ENCODE results near the gene BTNL2. TPM values are rescaled to one million over a fixed set of nuclear protein-coding genes. Genes with fewer than 3 reads are reported as not detected.

BTNL2 gene, protein sequence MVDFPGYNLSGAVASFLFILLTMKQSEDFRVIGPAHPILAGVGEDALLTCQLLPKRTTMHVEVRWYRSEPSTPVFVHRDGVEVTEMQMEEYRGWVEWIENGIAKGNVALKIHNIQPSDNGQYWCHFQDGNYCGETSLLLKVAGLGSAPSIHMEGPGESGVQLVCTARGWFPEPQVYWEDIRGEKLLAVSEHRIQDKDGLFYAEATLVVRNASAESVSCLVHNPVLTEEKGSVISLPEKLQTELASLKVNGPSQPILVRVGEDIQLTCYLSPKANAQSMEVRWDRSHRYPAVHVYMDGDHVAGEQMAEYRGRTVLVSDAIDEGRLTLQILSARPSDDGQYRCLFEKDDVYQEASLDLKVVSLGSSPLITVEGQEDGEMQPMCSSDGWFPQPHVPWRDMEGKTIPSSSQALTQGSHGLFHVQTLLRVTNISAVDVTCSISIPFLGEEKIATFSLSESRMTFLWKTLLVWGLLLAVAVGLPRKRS
- total RNA-seq = not detected

DNA sequence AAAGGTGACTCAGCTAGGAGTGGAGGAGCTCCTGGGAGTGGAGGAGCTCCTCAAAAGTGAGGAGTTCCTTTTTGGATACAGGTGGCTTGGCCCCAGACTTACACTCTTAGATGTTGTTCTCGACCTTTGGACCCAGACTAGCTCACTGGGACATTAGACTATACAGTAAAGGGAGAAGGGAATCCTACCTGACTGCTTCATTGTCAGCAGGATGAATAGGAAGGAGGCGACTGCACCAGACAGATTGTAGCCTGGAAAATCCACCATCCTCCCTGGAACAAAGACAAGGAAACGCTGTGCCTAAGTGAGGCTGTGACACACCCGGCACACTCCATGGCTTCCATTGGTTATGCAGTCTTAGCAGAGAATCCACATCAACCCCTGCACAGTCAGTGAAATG lies at the start of gene BTNL2:
Gene BTNL2 (minus strand): TSS at position 325 of the 400 bp plus-strand sequence. CDS start 58 bp downstream, at position 267.
- Histone ChIP-seq H3K27ac (no peak within 1 kb of the TSS), H3K27me3 (peaks cover 54% of the 10 kb centered on the region), H3K4me1 (no peaks in the 10 kb centered on the region), H3K36me3 (no peaks in the 10 kb centered on the region), H3K4me3 (no peak within 1 kb of the TSS), H3K9me3 (no peaks in the 10 kb centered on the region)
- 62% methylated on average over 4 of the region's 4 CpGs for WGBS
- TF ChIP-seq POLR2AphosphoS5 (IDR thresholded peaks at IDR 0.05) (no peak), EP300 (IDR thresholded peaks at IDR 0.05) (no peak), POLR2A (IDR thresholded peaks at IDR 0.05) (no peak)
- TF ChIP-seq, protein P1, sequence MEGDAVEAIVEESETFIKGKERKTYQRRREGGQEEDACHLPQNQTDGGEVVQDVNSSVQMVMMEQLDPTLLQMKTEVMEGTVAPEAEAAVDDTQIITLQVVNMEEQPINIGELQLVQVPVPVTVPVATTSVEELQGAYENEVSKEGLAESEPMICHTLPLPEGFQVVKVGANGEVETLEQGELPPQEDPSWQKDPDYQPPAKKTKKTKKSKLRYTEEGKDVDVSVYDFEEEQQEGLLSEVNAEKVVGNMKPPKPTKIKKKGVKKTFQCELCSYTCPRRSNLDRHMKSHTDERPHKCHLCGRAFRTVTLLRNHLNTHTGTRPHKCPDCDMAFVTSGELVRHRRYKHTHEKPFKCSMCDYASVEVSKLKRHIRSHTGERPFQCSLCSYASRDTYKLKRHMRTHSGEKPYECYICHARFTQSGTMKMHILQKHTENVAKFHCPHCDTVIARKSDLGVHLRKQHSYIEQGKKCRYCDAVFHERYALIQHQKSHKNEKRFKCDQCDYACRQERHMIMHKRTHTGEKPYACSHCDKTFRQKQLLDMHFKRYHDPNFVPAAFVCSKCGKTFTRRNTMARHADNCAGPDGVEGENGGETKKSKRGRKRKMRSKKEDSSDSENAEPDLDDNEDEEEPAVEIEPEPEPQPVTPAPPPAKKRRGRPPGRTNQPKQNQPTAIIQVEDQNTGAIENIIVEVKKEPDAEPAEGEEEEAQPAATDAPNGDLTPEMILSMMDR (IDR thresholded peaks at IDR 0.05) = no peak
- DNase-seq (ENCODE audit: low spot score in 2 of 2) = no peak

DNA sequence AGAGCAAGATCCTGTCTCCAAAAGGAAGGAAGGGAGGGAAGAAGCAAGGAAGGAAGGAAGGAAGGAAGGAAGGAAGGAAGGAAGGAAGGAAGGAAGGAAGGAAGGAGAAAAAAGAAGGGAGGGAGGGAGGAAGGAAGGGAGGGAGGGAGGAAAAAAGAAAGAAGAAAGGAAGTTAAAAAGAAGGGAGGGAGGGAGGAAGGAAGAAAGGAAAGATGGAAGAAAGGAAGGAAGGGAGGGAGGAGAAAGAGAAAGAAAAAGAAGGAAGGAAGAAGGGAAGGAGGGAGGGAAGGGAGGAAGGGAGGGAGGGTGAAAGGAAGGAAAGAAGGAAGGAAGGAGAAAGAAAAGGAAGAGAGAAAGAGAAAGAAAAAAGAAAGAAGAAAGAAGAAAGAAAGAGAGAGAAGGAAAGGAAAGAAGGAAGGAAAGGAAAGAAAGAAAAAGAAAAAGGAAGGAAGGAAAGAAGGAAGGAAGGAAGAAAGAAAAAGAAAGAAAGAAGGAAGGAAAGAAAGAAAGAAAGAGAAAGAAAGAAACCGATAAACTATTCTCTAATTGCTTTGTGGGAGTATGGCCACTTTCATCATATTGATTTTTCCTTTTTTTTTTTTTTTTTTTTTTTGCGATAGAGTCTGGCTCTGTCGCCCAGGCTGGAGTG lies 42.2 kb upstream of the BTNL2 start:
- Histone ChIP-seq H3K9me3 (no peaks in the 10 kb centered on the region), H3K36me3 (no peaks in the 10 kb centered on the region), H3K27me3 (peaks cover 5% of the 10 kb centered on the region), H3K4me1 (no peaks in the 10 kb centered on the region), H3K4me3 (no peak overlapping the region), H3K27ac (no peak overlapping the region)
- TF ChIP-seq POLR2A (IDR thresholded peaks at IDR 0.05) (no peak), POLR2AphosphoS5 (IDR thresholded peaks at IDR 0.05) (no peak), EP300 (IDR thresholded peaks at IDR 0.05) (no peak)
- TF ChIP-seq, protein P1 (IDR thresholded peaks at IDR 0.05) = no peak
- WGBS = 77% methylated on average over 3 of the region's 3 CpGs
- DNase-seq (ENCODE audit: low spot score in 2 of 2) = no peak

DNA sequence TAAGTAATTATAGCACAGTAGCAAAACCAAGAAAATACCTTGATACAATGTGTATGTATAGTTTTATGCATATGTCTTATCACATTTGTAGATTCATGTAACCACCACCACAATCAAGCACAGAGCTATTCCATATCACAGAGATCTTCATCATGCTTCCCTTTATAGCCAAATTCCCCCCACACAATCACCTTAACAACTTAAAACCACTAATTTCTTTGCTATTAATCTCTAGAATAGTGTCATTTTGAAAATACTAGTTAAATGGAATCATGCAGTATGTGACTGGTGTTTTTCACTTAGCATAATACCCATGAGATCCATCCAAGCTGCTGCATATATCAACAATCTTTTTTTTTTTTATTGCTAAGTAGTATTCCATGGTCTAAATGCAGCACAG lies 41.0 kb upstream of the BTNL2 start:
- Histone ChIP-seq H3K4me1 (no peaks in the 10 kb centered on the region), H3K36me3 (no peaks in the 10 kb centered on the region), H3K27ac (no peak overlapping the region), H3K9me3 (no peaks in the 10 kb centered on the region), H3K27me3 (peaks cover 7% of the 10 kb centered on the region), H3K4me3 (no peak overlapping the region)
- no peak for DNase-seq (ENCODE audit: low spot score in 2 of 2)
- TF ChIP-seq, protein P1 (IDR thresholded peaks at IDR 0.05) = no peak
- no peak for TF ChIP-seq POLR2A (IDR thresholded peaks at IDR 0.05)
- no peak for TF ChIP-seq POLR2AphosphoS5 (IDR thresholded peaks at IDR 0.05)
- TF ChIP-seq EP300 (IDR thresholded peaks at IDR 0.05) = no peak

DNA sequence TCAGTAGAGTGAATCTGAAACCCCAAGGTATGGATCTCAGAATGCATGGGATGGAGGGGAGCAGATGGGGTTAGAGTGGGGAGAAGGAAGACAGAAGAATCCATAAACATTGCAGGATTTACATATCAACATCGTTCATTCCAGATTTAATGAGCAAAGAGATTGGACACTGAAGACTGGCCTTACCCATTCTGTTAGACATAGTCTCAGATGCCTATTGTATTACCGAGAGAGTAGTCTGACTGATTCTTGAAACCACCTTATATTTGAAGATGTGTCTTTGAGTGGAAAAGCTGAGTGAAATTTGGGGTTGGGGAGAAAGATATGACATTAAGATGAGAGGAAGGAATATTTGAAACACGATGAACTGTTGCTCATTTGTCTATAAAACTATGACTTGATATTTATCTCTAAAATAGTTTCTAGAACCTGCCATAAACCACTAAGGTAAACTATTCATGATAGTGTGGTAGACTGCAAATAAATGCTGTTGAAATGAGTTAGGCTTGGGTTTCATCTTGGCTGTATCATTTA lies 38.4 kb upstream of the BTNL2 start:
- no peaks in the 10 kb centered on the region for H3K4me1 ChIP-seq
- no peaks in the 10 kb centered on the region for H3K9me3 ChIP-seq
- TF ChIP-seq POLR2AphosphoS5 (IDR thresholded peaks at IDR 0.05) = no peak
- TF ChIP-seq, protein P1 (IDR thresholded peaks at IDR 0.05) = no peak
- TF ChIP-seq POLR2A (IDR thresholded peaks at IDR 0.05) = no peak
- no peak for TF ChIP-seq EP300 (IDR thresholded peaks at IDR 0.05)
- peaks cover 4% of the 10 kb centered on the region for H3K27me3 ChIP-seq
- H3K36me3 ChIP-seq = no peaks in the 10 kb centered on the region
- no peak for DNase-seq (ENCODE audit: low spot score in 2 of 2)
- H3K27ac ChIP-seq = no peak overlapping the region
- no peak overlapping the region for H3K4me3 ChIP-seq
- WGBS = 57% methylated on average over 3 of the region's 3 CpGs

DNA sequence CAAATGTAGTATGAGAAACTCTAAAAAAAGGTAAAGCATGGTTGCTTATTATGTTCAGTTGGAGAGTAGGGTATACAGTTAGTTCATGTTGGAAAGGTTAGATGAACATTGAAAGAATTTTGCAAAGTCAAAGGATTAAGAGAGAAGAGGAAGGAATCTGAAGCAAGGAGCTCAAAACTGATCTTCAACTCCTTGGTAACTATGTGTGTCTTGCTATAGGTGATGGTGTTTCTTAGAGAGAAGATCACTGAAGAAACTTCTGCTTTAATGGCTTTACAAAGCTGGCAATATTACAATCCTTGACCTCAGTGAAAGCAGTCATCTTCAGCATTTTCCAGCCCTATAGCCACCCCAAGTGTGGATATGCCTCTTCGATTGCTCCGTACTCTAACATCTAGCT lies 37.5 kb upstream of the BTNL2 start:
- Histone ChIP-seq H3K27me3 (peaks cover 4% of the 10 kb centered on the region), H3K27ac (no peak overlapping the region), H3K9me3 (no peaks in the 10 kb centered on the region), H3K4me1 (peaks cover 2% of the 10 kb centered on the region), H3K4me3 (no peak overlapping the region), H3K36me3 (no peaks in the 10 kb centered on the region)
- 92% methylated on average over 2 of the region's 2 CpGs for WGBS
- TF ChIP-seq, protein P1 (IDR thresholded peaks at IDR 0.05) = no peak
- TF ChIP-seq POLR2A (IDR thresholded peaks at IDR 0.05) (no peak), POLR2AphosphoS5 (IDR thresholded peaks at IDR 0.05) (no peak), EP300 (IDR thresholded peaks at IDR 0.05) (no peak)
- no peak for DNase-seq (ENCODE audit: low spot score in 2 of 2)
